GM12892 (cell line): ENCODE measurements around the gene VWA1.

ENCODE experiments used
- POLR2A ChIP-seq: IDR thresholded peaks from 2 replicates; pipeline ENCODE4 v1.6.1; 2011; ENCODE audit warnings: low read depth, low read length, control low read depth
- POLR2AphosphoS5 ChIP-seq: IDR thresholded peaks from 2 replicates; pipeline ENCODE4 v1.6.1; 2011; ENCODE audit warnings: low read depth, low read length, control low read depth
- TAF1 ChIP-seq: IDR thresholded peaks from 2 replicates; pipeline ENCODE4 v1.6.1; 2011; ENCODE audit warnings: low read depth, mild to moderate bottlenecking, control low read depth, low read length, borderline replicate concordance

DNA sequence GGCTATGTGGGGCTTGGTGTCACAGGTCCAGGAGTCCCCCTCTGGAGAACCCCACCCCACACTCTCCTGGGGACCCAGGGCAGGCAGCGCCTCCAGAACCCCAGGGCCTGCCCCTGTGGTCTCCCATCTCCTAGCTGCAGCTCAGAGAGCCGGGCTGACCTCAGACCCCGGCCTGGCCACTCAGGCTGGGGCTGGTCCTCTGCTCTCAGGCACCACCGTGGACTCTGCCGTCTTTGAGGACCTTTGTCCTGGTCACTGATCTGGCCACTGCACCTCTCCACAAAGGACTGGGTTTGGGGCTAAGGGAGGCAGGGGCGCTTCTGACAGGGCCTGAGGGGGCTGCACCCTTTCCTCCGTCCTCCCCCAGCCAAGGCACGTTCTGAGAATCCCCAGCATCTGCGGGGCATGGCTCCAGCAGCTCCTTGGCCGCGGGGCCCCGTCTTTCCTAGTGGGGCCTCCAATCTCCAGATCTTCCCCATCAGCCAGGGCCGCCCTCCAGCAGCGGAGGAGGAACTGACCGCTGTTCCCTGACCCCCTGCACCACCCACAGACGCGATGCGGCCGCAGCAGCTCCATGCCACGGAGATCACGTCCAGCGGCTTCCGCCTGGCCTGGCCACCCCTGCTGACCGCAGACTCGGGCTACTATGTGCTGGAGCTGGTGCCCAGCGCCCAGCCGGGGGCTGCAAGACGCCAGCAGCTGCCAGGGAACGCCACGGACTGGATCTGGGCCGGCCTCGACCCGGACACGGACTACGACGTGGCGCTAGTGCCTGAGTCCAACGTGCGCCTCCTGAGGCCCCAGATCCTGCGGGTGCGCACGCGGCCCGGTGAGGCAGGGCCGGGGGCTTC lies 3.3 kb downstream of the VWA1 start:
- TF ChIP-seq POLR2A: no peak
- TF ChIP-seq POLR2AphosphoS5: no peak
- TF ChIP-seq TAF1: no peak
